ENCODE data around the gene COMMD6.
A peak's percentile ranks its signal among the peaks of the same experiment; 100 is the strongest.

Gene COMMD6

DNA sequence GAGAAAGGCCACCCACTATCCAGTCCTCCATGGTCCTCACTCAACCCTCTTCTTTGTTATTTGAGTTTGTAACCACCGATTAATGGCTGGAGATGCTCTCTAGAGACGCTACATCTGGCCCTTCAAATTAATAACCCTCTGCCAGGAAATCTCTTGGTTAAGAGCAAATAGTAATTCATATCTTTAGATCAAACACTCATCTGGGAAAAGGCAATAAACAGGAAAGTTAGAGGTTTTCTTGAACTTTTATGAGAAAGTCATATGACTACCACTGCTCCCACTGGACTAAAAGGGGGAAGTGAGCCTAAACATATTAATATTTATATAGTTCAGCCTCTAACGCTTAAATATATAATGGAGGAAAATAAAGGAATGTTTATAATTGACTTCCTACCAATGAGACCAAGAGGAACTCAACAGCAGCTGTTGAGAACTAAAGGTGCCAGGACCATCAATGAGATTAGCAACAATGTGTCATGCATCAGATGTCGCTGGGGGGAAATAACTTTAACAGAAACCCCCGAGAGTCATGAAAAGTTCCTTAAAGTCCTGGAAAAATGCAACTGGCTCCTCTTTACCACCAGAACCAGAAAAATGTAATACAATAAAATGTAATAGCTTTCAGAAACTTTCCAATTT, 58.4 kb downstream of the COMMD6 start:
- H3K4me1 ChIP-seq (ENCODE audit: low read length) = peaks cover 26% of the 10 kb centered on the region
- peak overlapping the region; percentile 8; the same call in 1 of the 2 replicates for H3K4me2 ChIP-seq (ENCODE audit: low read length)
- no peak overlapping the region for H2AFZ ChIP-seq (ENCODE audit: low read depth, low read length)
- H3K27ac ChIP-seq (ENCODE audit: low read length) = no peak overlapping the region
- no peaks in the 10 kb centered on the region for H3K9me3 ChIP-seq (ENCODE audit: insufficient read depth, low read length)
- no peak overlapping the region for H3K4me3 ChIP-seq (ENCODE audit: low read length)
- no peak overlapping the region for H3K9ac ChIP-seq (ENCODE audit: low read length)
- no peaks in the 10 kb centered on the region for H3K36me3 ChIP-seq (replicated peaks; ENCODE audit: low read depth, low read length)
- TF ChIP-seq, protein P1, sequence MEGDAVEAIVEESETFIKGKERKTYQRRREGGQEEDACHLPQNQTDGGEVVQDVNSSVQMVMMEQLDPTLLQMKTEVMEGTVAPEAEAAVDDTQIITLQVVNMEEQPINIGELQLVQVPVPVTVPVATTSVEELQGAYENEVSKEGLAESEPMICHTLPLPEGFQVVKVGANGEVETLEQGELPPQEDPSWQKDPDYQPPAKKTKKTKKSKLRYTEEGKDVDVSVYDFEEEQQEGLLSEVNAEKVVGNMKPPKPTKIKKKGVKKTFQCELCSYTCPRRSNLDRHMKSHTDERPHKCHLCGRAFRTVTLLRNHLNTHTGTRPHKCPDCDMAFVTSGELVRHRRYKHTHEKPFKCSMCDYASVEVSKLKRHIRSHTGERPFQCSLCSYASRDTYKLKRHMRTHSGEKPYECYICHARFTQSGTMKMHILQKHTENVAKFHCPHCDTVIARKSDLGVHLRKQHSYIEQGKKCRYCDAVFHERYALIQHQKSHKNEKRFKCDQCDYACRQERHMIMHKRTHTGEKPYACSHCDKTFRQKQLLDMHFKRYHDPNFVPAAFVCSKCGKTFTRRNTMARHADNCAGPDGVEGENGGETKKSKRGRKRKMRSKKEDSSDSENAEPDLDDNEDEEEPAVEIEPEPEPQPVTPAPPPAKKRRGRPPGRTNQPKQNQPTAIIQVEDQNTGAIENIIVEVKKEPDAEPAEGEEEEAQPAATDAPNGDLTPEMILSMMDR (IDR thresholded peaks at IDR 0.05; ENCODE audit: low read depth, low read length) = no peak
- no peak for TF ChIP-seq EZH2phosphoT487 (IDR thresholded peaks at IDR 0.05; ENCODE audit: low read depth)
- no peaks in the 10 kb centered on the region for H3K79me2 ChIP-seq (ENCODE audit: low read length)
- H4K20me1 ChIP-seq (ENCODE audit: insufficient read depth, low read length) = no peaks in the 10 kb centered on the region
- H3K27me3 ChIP-seq (ENCODE audit: low read depth, low read length) = peaks cover 31% of the 10 kb centered on the region

- no peak overlapping the region for H3K9ac ChIP-seq (ENCODE audit: low read length)
- H4K20me1 ChIP-seq (ENCODE audit: insufficient read depth, low read length) = no peaks in the 10 kb centered on the region
- no peak overlapping the region for H3K27ac ChIP-seq (ENCODE audit: low read length)
- no peak overlapping the region for H3K4me2 ChIP-seq (ENCODE audit: low read length)
- TF ChIP-seq, protein P1 (IDR thresholded peaks at IDR 0.05; ENCODE audit: low read depth, low read length) = no peak
- TF ChIP-seq EZH2phosphoT487 (IDR thresholded peaks at IDR 0.05; ENCODE audit: low read depth) = no peak
- no peaks in the 10 kb centered on the region for H3K79me2 ChIP-seq (ENCODE audit: low read length)
- H3K36me3 ChIP-seq (replicated peaks; ENCODE audit: low read depth, low read length) = no peaks in the 10 kb centered on the region
- H3K4me3 ChIP-seq (ENCODE audit: low read length) = no peak overlapping the region
- peaks cover 26% of the 10 kb centered on the region for H3K4me1 ChIP-seq (ENCODE audit: low read length)
- no peaks in the 10 kb centered on the region for H3K9me3 ChIP-seq (ENCODE audit: insufficient read depth, low read length)
- peaks cover 28% of the 10 kb centered on the region for H3K27me3 ChIP-seq (ENCODE audit: low read depth, low read length)
- H2AFZ ChIP-seq (ENCODE audit: low read depth, low read length) = no peak overlapping the region
Measured at GRCh38 chr13:75478659-75479058, 59.0 kb downstream of the COMMD6 start.
